GM21381 (cell line): ENCODE data around the gene MCC.

Experiments used
- ATAC-seq: cut with Tn5 transposase; IDR thresholded peaks from one replicate; pipeline ENCODE4 v1.9.1; 2021; ENCODE audit warnings: mild to moderate bottlenecking, moderate library complexity; ENCODE audit not compliant: unreplicated experiment

The MCC gene

DNA sequence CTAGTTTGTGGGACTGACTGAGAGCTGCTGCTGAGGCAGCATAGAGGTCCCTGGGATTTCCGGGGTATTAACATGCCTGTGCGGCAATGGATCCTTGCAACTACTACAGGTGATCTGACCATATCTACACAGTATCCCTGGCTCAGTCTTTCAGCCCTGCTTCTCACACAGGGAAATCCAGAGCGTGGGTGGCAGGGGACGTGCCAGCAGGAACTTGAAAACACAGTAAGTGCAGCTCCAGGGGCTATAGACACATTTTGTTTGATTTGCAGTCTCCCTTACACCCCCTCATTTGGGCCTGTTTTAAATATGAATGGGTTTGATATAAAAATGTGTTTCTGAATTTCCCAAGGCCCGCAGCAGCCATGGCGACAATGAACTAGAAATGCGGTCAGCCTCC, 302.2 kb downstream of the MCC start:
- no peak for ATAC-seq

DNA sequence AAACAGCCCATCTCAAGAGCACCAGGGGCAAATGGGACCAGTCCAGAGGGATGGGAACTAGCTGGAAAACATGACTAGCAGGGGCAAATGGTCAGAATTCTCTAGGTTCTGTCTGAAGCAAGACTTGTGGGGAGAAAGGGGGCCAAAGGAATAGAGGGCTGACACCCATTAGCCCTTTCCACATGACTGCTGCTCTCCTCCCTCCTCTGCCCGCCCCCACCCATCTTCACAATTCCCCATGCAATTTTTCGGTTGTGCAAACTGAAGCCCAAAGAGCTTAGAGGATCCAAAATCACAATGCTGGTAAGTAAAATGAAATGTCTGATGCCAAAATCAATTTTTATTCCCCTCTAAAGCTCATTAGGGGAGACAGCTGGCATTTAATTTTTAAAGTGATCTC, 304.6 kb downstream of the MCC start:
- ATAC-seq, result no peak

DNA sequence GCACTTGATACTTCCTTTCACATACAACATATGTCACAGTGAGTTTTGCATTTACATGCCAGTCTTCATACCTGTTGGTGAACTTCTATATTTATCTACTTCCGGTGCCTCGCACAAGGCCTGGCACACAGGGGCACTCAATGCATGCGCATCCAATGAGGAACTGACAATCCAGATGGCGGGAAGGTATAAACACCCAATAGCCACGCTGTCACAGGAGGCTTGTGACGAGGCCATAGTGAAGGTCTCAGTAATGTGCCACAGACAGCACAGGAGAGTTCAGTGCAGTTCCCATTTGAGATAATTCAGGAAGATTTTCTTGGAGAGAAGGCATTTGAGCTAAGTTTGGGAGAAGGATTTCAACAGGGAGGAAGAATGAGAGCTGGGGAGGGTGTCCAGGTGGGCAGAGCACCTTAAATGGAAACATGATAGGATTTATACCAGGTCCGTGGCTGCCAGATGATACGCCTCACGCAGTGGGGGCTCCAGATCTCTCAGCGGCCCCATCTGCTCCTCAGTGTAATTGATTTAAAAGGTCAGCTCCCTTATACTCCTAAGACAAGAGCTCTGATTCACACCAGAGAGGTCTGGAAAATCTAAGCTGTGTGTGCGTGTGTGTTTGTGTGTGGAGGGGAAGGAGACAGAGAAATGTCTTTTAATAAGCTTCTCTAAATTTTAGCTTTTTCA, 305.5 kb downstream of the MCC start:
- ATAC-seq, result no peak

DNA sequence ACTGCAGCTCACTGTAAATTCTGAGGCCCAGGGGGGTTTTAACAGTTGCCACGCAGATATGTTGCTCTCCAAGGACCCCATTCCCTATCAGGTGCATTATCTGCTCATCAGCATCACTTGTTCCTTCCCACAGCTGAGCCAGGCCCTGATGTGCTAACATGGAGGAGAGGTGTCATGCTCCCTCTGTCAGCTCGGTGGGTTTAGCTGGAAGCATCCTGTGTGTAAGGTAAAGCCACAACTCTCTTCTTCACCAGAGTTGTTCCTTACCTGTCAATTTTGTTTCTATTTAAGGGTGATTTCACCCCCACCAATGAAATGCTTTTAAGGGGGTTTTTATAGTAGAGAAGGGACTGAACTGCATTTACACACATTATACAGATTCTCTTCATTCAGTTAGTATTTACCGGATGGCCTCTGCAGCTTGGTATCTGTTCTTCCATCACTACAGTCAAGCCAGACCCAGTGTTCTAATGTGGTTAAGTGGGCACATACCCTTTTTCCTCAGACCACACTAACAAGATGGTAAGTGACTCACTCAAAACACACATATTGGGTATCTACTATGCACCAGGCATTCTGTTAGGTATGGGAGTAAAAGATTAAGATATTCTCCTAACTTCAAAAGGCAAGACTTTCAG, 306.3 kb downstream of the MCC start:
- no peak for ATAC-seq

DNA sequence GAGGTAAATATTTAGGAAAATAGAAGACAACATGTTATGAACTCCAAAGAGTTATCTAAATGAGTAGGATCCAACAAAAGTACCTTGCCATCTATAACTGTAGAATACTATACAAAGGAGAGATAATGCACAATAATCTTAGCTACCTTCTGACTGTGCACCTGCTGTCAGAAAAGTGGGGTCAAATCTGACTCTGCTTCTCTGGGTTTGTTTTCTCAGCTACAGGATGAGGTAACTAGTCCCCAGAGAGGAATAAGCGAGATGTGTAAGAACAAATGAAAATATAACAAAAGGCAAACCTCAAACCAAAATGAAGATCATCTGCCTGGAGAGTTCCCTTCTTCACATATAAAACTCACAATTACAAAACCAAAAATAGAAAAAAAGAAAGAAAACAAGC, 306.8 kb downstream of the MCC start:
- ATAC-seq, result no peak

DNA sequence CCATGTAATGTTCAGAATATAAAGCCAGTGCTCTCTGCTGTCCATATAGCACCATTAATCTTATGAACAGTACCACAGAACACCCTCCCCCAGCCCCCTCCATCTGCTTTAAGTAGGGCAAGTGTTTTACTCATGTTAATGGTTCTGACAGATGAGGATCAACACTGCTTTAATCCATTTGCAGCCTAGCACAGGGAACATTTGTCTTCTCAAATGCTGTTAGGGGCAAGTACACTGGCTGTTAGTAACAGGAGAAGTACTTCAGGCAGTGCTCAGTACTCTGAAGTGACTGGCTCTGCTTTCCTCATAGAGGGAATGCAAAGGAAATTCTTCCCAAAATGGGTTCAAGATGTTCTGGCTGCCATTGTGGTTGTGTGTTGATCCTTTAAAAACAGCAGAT, 309.1 kb downstream of the MCC start:
- no peak for ATAC-seq

DNA sequence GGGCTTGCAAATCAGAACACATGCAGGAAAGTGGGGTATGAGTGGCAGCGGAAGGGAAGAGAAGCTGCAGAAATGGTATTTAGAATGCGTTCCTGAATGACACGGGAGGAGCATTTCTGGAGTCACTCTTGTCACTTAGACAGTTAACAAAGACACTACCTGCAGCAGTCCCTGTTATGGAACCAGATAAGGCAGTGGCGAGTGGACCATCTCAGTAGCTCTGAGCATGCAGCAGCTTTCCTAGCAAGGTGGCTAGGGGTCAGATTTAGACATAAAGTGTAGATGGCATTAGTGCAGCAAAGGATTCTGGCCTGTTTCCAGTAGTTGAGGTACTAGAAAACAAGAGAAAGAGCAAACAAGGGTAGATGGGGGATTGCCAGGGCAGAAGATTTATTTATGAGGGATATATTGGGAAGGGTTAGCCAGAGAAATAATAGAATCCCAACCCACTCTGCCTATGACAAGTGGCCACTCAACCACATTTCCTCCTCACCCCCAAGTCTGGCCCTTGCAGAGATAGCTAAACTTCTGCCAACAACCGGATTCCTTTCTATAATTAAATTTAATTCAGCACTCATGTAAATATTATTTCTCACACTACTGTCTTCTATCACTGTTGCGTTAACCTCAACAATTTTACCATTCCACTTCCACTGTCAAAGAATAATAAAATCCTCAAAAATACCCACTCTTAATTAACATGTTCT, 310.0 kb downstream of the MCC start:
- no peak for ATAC-seq

DNA sequence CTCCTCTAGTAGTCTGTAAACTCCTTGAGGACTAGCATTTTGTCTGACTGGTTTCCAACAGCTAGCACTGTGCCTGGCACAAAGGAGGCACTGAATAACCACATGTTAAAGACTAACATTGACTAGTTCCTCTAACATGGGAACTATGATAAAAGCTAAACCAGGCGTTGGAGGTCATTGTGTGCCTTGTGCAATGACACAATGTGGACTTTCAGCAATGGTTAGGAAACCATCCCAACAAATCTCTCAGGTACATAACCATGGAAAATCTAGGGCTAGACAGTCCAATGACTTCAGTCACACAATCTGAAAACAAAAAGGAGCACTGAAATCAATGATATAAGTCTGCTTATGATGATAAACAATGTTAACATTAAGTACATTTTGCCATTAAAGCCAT, 311.0 kb downstream of the MCC start:
- ATAC-seq, result no peak

DNA sequence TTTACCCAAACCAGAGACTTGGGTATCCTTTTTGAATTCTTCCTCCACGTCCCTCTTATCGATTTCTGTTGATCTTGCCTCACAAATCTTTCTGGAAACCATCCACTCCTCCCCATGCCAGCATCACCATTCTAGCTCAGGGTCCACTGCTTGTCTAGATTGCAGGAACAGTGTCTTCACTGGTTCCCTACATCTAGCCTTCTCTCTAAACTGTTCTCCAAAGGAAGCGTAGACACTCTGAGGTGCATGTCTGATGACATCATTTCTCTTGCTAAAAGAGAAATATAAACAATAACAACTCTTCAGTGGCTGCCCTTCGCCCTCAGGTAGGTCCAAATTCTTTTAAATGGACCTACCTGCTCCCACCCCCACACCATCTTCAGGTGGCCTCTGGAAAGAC, 311.5 kb downstream of the MCC start:
- no peak for ATAC-seq

DNA sequence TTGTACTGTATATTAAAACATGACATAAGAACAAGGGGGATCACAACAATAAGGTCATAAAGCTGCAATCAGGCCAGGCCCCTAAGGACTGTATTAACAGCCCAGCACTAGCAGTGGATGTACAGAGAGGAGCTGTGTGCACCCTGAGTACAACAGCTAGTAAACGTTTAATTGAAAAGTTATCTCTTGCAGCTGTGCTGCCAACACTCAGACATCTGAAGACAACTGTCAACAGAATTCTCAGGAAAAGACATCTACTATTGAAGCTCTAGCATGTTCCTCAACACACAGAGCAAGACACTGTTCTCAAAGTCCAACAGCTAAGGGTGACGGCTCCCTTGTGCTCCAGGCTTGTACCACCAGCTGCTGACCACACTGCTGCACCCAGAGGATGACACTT, 312.1 kb downstream of the MCC start:
- no peak for ATAC-seq

DNA sequence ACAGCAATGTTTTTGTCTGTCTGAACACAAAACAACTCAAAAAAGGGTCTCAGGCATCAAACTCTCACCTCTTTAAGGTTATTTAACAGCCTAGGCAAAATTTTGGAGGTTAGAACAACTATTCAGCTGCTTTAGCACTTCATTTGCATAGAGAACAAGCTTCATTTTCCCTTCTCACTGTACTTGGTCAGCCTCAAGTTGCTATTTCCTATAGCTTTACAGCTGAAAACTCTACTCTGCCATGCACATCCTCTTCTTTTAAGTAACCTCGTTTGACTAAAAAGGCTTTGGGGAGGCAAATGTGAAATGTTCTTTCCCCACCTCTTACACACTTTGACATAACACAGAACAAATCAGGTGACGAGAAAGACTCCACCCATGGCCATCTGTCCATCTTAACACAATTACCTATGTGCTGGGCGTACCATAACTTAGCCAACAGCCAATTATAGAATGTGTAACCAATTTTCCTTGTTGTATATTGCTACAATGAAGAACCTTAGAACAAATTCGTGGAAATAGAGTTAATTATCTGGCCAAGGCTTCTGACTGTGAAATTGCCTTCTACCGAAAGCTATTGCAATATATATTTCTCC, 315.9 kb downstream of the MCC start:
- no peak for ATAC-seq

DNA sequence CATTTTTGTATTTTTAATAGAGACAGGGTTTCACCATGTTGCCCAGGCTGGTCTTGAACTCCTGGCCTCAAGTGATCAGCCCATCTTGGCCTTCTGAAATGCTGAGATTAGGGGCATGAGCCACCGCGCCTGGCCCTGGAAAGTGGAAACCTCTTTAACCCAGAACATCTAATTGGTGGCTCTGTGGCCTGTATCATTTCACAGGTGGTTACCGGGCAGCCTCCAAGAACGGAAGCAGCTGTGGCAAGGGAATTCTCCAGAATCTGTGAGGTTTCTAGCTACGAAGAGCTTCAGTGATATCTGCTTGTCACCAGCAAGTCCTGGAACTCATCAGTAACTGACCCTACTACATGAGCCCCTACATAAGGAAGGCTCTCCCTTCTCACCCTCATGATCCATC, 316.7 kb downstream of the MCC start:
- ATAC-seq, result no peak

DNA sequence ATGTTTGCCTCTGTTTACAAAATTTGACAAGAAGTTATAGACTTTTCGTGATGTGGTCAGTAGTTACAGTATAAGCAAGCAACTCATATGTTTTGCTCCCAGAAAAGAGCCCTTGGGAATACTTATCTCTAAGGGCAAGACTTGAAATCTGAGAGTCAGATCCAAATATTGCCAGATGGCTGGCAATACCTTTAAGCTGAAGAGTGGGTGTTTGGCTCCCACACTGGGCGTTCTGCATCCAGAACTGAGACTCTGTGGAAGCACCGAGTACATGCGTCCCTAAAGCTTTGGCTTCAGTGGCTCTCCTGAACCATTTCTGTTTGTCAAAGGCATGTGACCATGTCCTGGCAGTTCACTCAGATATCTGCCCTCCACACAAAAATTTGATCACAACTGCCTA, 317.5 kb downstream of the MCC start:
- ATAC-seq, result no peak

DNA sequence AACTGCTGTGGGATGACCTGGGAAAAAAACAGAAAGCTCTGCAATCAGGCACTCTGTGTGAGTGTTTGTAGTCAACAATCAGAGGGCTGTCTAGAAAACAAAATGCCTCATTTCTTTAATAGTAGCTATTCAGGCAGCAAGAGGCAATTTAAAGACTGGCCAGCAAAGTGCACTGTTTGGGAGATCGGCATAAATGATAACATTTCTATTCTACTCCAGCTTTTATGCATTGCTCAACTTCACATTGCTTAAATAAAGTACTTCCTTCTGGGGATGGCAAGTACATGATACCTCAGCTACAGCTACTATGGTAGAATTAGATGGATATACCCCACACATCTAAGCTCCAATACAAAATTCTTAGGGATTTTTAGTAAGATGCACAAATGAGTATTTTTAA, 318.5 kb downstream of the MCC start:
- ATAC-seq, result no peak

DNA sequence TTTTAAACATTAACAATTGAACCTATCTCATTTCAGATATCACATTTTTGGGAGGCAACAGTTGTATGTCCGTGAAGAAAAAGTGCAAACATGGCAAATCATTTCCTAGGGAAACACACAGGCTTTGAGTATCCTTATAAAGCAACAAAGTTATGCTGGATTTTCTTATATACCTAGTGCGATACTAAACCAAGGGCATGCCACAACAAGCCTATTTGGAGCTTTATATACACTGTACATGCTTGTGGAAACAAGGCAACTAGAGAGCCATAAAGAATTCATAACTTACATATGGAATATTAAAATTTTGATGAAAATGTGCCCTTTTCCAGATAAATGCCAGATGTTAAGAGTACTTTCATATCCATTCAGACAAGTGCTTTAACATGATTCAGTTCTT, 320.3 kb downstream of the MCC start:
- ATAC-seq, result no peak

DNA sequence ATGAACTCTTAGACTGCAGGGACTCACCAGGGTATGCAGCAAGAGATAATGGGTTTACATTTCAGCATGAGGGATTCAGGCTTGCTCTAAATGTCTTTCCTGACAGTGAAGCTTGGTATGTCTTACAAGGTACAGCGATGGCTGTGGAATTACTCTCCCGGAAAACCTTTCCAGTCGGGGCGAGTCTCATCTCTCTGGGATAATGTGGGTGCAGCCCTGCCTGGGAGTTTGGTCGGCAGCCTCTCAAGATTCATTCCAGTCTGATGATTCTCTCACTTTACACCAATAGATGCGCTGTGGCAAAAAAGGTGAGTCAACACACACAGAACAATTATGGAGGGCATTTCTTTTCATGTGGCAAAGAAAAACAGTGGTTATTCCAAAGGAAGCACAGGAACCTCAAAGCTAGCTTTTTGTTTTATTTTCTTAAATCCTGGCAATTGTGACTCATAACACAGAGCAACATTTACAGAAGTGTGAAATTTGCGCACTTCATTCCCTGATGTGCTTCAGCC, 321.3 kb downstream of the MCC start:
- no peak for ATAC-seq

DNA sequence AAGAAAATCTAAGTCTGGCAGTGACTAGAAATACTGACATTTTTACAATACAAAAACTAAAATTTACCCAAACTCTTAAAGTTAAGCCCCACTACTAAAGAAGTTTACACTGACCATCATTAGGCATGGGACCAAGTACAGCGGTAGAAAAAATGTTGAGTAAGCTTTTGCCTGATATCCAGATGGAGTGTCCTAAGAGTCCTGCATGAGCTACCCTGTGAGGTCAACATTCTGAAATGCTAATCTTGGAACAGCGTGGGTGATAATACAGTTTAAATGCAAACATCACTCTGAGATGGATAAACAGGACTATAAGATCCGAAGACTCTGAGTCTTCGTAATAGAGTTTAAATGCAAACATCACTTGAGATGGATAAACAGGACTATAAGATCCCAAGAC, 322.0 kb downstream of the MCC start:
- no peak for ATAC-seq

DNA sequence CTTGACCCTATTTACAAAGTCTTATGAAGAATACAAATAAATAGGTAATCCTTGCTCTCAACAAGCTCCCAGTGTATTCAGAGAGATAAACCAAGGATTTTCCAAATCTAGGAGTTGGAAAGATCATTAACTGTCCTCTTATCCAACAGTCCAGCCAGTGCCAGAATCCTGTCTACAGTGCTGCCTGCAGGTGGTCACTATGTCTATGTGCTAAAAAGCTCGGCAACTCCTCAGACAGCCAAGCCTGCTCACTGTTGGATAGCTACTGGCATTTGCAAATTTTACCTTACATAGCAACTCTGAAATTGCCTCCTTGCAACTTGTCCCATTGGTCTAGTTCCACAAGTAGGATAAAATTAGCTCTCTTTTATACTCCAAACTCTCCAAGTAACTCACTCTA, 324.2 kb downstream of the MCC start:
- ATAC-seq, result no peak

DNA sequence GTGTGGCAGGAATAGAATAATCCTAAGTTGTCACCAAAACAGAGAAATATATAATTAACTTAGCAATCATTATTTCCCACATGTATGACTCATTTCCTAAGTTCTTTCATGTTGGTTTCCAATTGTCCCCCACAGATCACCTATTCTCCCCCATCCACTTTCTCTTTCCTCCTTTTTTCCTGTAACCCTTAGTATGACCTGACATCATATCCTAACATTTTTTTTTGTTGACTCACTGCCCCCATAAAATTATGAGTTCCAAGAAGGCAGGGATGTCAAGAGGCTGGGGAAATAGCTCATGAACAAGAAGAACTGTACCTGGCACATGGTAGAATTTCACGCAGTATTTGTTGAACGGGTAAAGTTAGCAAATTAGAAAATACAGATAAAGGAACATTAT, 324.9 kb downstream of the MCC start:
- ATAC-seq, result no peak

DNA sequence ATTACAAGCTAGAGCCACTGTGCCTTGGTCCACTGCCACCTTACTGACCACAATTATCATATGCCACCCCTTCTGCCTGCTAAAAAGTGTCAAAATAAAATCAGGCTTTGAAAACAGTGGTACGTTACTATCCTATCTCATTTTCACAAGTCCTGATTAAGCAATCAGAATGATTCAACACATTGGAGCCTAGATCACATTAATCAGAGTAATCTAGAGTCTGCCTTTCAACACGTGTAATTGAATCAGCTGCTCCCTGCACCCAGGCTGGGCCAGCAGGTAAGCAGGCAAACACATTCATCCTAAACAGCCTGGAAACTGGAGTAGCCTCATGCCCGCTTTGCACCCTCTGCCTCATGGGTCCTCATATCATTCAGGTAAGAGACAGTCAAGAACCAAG, 325.5 kb downstream of the MCC start:
- ATAC-seq, result no peak

DNA sequence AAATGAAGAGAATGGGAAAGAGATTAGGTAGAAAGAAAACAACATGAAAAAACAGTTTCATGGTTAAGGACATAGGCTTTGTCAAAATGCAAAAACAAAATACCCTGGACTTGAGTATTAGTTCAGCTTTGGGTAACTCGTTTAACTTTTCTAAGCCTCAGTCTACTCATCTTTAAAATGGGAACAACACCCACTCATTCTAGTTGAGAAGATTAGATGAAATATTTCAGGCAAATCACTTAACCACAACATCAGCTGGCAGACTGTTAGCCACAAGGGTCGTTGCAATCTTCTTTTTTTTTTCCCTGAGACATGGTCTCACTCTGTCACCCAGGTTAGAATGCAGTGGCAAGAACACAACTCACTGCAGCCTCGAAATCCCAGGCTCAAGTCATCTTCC, 326.0 kb downstream of the MCC start:
- ATAC-seq, result no peak

DNA sequence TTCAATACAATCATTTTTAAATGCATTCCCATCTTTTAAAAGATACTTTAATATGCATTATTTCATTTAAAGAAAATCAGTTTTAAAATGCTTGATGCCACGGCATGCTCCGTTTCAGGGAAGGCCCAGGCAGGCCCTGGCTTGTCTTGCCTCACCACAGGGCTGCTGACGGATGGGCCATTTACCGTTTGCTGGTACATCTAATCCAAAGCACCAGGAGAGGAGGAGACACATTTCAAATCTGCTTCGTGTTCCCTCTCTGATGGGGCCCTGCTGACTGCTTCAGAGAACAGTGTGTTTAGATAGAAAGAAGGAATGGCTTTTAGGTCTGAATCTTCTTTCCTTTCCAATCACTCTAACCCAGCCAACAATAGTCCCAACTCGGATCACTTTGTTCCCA, 326.4 kb downstream of the MCC start:
- no peak for ATAC-seq
